GM12891 (cell line): Measurements from ENCODE around the gene DNAJC9.

Experiments
- DNase-seq: peaks from one replicate; pipeline ENCODE4 v3.0.0; 2011; ENCODE audit warnings: low spot score; ENCODE audit not compliant: insufficient read length
- FAIRE-seq: peaks from 2 replicates; lab custom pipeline; 2011; peaks lifted over from hg19 to GRCh38; lab: Jason Lieb, UNC
- PAX5 ChIP-seq: IDR thresholded peaks from 2 replicates; pipeline ENCODE4 v1.6.1; 2011; ENCODE audit warnings: low read length, moderate library complexity, mild to moderate bottlenecking; ENCODE audit not compliant: insufficient read depth, severe bottlenecking
- POLR2A ChIP-seq: IDR thresholded peaks from 2 replicates; pipeline ENCODE4 v1.6.1; 2011; ENCODE audit warnings: low read depth, low read length, control low read depth
- POLR2AphosphoS5 ChIP-seq: IDR thresholded peaks from 2 replicates; pipeline ENCODE4 v1.6.1; 2011; ENCODE audit warnings: low read depth, low read length, control low read depth
- POU2F2 ChIP-seq: IDR thresholded peaks from 2 replicates; pipeline ENCODE4 v1.6.1; 2011; ENCODE audit warnings: low read depth, mild to moderate bottlenecking, control low read depth, low read length, moderate library complexity
- SPI1 ChIP-seq: IDR thresholded peaks from 2 replicates; pipeline ENCODE4 v1.6.1; 2011; ENCODE audit warnings: low read depth, low read length, control low read depth
- TAF1 ChIP-seq: IDR thresholded peaks from 2 replicates; pipeline ENCODE4 v1.6.1; 2011; ENCODE audit warnings: low read depth, low read length, control low read depth

Gene DNAJC9

GRCh38 chr10:73219384-73219783 lies 27.7 kb downstream of the DNAJC9 start:
- TF ChIP-seq POLR2A, result no peak
- TF ChIP-seq POU2F2, result no peak
- no peak for TF ChIP-seq POLR2AphosphoS5
- no peak for TF ChIP-seq TAF1
- TF ChIP-seq SPI1, result no peak
- TF ChIP-seq PAX5, result no peak
- FAIRE-seq (peak; percentile 20), DNase-seq (no peak)

DNA sequence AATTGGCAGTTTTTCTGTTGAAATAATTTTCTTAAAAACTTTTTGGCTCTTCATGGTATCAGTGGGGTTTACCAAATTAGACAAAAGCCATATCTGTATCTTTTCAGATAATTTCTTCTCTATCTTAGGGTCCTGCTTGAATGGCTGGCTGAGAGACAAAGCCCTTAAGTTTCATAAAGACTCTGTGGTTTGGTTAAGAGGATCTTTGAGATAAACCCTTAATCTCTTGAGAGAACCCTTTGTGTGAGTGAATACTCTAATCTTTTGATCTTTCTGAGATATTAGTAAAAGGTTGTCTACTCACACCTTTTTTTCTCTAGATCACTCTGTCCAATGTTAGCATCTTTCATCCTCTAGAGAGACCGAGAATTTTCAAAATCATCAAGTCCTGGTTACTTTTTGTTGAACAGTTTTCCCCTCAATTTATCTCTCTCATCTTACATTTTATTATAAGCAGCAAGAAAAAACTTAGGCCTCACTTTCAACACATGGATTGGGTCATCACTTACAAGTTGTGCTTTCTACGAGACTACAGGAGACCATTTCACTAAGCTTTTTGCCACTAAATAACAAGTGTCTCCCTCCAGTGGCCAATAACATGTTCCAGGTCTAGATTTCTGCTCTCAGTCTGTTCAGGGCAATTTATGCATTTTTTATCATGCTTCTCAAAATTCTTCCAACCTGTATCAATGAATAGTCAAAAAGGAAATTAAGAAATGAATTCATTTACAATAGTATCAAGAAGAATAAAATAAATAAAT lies 28.4 kb downstream of the DNAJC9 start:
- peak; percentile 33 for FAIRE-seq
- no peak for DNase-seq
- TF ChIP-seq POLR2AphosphoS5, result no peak
- TF ChIP-seq POU2F2, result no peak

- FAIRE-seq (no peak), DNase-seq (no peak)
- TF ChIP-seq POLR2AphosphoS5 (no peak), TAF1 (no peak), PAX5 (no peak), POU2F2 (no peak), SPI1 (no peak), POLR2A (no peak)
These were observed 29.4 kb downstream of the DNAJC9 start for GRCh38 chr10:73217628-73218027.

GRCh38 chr10:73215749-73216148 lies 31.3 kb downstream of the DNAJC9 start:
- FAIRE-seq (no peak), DNase-seq (no peak)
- no peak for TF ChIP-seq POLR2AphosphoS5
- no peak for TF ChIP-seq TAF1
- TF ChIP-seq SPI1, result no peak
- TF ChIP-seq POU2F2, result no peak
- no peak for TF ChIP-seq PAX5
- no peak for TF ChIP-seq POLR2A

DNA sequence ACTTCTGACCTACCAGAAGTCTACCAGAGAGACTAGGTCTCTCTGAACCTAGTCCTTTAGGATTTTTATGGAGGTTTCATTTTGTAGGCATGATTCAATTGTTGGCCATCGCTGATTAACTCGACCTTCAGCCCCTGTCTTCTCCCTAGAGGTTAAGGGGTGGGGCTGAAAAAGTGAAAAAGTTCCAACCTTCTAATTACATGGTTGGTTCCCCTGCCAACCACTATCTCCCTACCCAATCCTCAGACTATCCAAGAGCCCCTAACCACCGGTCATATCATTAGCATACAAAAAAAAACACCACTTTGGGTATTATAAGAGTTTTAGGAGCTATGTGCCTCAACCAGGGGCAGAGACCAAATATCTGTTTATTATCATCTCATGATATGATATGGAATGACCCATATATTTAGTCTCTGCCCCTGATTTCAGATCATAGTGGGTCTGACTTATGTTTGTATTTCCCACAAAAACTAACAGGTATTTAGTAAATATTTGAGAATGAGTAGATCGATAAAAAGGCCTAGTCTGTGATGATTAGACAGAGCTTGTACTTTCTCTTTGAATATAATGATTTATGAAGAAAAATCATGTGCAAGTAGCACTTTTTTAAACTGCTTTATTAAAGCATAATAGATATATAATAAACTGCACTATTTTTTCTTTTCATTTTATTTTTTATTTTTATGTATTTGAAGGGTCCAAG lies 35.8 kb downstream of the DNAJC9 start:
- FAIRE-seq (no peak), DNase-seq (no peak)
- TF ChIP-seq PAX5, result no peak
- no peak for TF ChIP-seq POLR2AphosphoS5
- no peak for TF ChIP-seq TAF1
- TF ChIP-seq POU2F2, result no peak
- no peak for TF ChIP-seq POLR2A
- TF ChIP-seq SPI1, result no peak

DNA sequence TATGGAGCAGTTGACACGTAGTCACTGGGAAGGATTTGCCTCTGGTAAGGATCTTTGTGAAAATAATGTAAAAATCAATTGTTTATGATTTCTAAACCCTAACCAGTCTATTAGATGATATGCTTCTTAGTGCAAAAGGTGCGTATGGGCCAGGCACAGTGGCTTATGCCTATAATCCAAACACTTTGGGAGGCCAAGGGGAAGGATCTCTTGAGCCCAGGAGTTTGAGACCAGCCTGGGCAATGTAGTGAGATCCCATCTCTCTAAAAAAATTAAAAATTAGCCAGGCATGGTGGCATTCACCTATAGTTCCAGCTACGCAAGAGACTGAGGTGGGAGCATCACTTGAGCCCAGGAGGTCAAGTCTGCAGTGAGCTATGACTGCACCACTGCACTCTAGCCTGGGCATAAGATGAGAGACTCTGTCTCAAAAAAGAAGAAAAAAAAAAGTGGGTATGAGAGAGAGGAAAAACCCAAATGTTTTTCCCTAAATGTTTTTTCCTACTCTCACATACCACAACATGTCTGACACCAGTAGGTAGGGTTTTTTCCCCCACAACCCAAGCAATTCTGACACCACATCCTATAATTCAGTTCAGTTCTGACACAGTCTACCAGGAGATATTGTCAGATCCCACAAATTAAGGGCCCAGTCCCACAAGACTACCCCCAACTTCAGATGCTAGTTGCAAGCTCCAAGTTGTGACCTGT lies 36.5 kb downstream of the DNAJC9 start:
- TF ChIP-seq PAX5, result no peak
- TF ChIP-seq POU2F2, result no peak
- TF ChIP-seq POLR2AphosphoS5, result no peak
- TF ChIP-seq TAF1, result no peak
- TF ChIP-seq POLR2A, result no peak
- TF ChIP-seq SPI1, result no peak
- FAIRE-seq (no peak), DNase-seq (no peak)

DNA sequence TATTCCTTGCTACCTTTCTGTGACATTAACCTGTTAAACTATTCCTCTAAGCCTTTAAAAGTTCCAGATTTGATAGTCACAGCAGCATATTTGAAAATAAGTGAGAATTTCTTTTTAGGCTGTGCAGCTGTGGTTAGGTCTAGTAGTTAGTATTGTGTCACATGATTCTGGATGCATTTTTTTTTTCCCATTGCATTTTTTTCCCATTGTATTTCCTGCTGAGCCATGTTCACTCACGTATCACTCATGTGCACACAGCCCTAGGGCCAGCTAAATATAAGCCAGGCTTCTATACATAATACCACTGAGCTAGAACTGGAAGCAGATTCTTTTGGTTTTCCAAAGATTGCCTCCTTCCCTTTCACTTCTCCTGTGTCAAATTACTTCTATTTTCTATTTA lies 37.4 kb downstream of the DNAJC9 start:
- TF ChIP-seq PAX5 (no peak), POU2F2 (no peak), SPI1 (no peak), POLR2A (no peak), TAF1 (no peak), POLR2AphosphoS5 (no peak)
- DNase-seq (no peak), FAIRE-seq (no peak)

GRCh38 chr10:73207883-73208282 lies 39.2 kb downstream of the DNAJC9 start:
- DNase-seq (no peak), FAIRE-seq (no peak)
- no peak for TF ChIP-seq PAX5
- no peak for TF ChIP-seq POLR2A
- TF ChIP-seq TAF1, result no peak
- no peak for TF ChIP-seq SPI1
- TF ChIP-seq POLR2AphosphoS5, result no peak
- TF ChIP-seq POU2F2, result no peak

GRCh38 chr10:73206385-73206784 lies 40.7 kb downstream of the DNAJC9 start:
- FAIRE-seq (no peak), DNase-seq (no peak)
- TF ChIP-seq TAF1 (no peak), POLR2AphosphoS5 (no peak), SPI1 (no peak), PAX5 (no peak), POU2F2 (no peak), POLR2A (no peak)

DNA sequence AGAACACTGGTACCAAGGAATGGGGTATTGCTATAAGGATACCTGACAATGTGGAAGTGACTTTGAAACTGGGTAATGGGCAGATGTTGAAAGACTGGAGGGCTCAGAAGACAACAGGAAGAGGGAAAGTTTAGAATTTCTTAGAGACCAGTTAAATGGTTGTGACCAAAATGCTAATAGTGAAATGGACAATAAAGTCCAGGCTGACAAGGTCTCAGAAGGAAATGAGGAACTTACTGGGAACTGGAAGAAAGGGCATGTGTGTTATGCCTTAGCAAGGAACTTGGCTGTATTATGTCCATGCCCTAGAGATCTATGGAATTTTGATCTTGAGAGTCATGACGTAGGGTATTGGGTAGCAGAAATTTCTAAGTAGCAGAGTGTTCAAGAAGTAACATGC lies 41.2 kb downstream of the DNAJC9 start:
- TF ChIP-seq POLR2AphosphoS5 (no peak), POLR2A (no peak), TAF1 (no peak)
- no peak for FAIRE-seq
- DNase-seq, result no peak
